Activated CD4-positive, alpha-beta memory T cell treated with anti-CD3 and anti-CD28 coated beads, Interleukin-2, amount 10 ng/mL, durations not matched to agents 7 days and 5 days (primary cell): ENCODE measurements around the gene EIF5B. TPM values are rescaled to one million over a fixed set of nuclear protein-coding genes. Genes with fewer than 3 reads are reported as not detected.

ENCODE experiments used
- CTCF ChIA-PET: fragments of 350-600 bp; sonication (Branson Sonifier 250); formaldehyde crosslinking; loops from one replicate; lab custom pipeline; 2021; ENCODE audit warnings: antibody characterized with exemption, inconsistent platforms; lab: Charles Lee
- POLR2A ChIA-PET: fragments of 350-600 bp; sonication (Branson Sonifier 250); formaldehyde crosslinking; loops from one replicate; lab custom pipeline; 2021; ENCODE audit warnings: antibody characterized with exemption; lab: Charles Lee
- DNase-seq: peaks from one replicate; pipeline ENCODE4 v3.0.0-alpha.2; 2020
- H3K27ac Mint-ChIP-seq: one replicate; pipeline ENCODE4 v1.8.0; 2021; ENCODE audit warnings: mild to moderate bottlenecking, mixed read lengths
- H3K27me3 Mint-ChIP-seq: one replicate; pipeline ENCODE4 v1.8.0; 2021; ENCODE audit warnings: mixed read lengths
- H3K36me3 Mint-ChIP-seq: one replicate; pipeline ENCODE4 v1.8.0; 2021; ENCODE audit warnings: low read depth, mixed read lengths
- H3K4me1 Mint-ChIP-seq: one replicate; pipeline ENCODE4 v1.8.0; 2021; ENCODE audit warnings: mixed read lengths
- H3K4me3 Mint-ChIP-seq: one replicate; pipeline ENCODE4 v1.8.0; 2021; ENCODE audit warnings: mild to moderate bottlenecking, mixed read lengths
- H3K9me3 Mint-ChIP-seq: one replicate; pipeline ENCODE4 v1.8.0; 2021; ENCODE audit warnings: mixed read lengths
- total RNA-seq, 2 experiments: library from RNA; stranded (reverse); gene quantifications; one replicate each; pipeline ENCODE4 v1.2.3, GENCODE V29; 2021

The EIF5B gene
- total RNA-seq, 2 experiments from 2014 or later: 37.3 to 38.3 TPM

GRCh38 chr2:99424371-99424770 lies 87.2 kb downstream of the EIF5B start:
- no peak for DNase-seq
- Mint-ChIP-seq H3K27me3 (no peaks in the 10 kb centered on the region), H3K4me3 (no peak overlapping the region), H3K4me1 (no peaks in the 10 kb centered on the region), H3K9me3 (no peaks in the 10 kb centered on the region), H3K36me3 (peaks cover 35% of the 10 kb centered on the region), H3K27ac (no peak overlapping the region)
- CTCF ChIA-PET: no interaction called here
- POLR2A ChIA-PET: no interaction called here

- ChIA-PET POLR2A (no interaction called here), CTCF (no interaction called here)
- DNase-seq: no peak
- Mint-ChIP-seq H3K27ac (no peak overlapping the region), H3K4me3 (no peak overlapping the region), H3K4me1 (no peaks in the 10 kb centered on the region), H3K9me3 (no peaks in the 10 kb centered on the region), H3K27me3 (no peaks in the 10 kb centered on the region), H3K36me3 (peaks cover 30% of the 10 kb centered on the region)
Observed at GRCh38 chr2:99425022-99425421, 87.8 kb downstream of the EIF5B start.

GRCh38 chr2:99430614-99431291 lies 93.6 kb downstream of the EIF5B start:
- ChIA-PET CTCF (no interaction called here), POLR2A (no interaction called here)
- no peaks in the 10 kb centered on the region for H3K27me3 Mint-ChIP-seq
- H3K4me3 Mint-ChIP-seq: no peak overlapping the region
- no peak overlapping the region for H3K27ac Mint-ChIP-seq
- no peaks in the 10 kb centered on the region for H3K9me3 Mint-ChIP-seq
- H3K36me3 Mint-ChIP-seq: peaks cover 22% of the 10 kb centered on the region
- DNase-seq: no peak
- H3K4me1 Mint-ChIP-seq: peaks cover 12% of the 10 kb centered on the region

GRCh38 chr2:99431587-99432275 lies 94.5 kb downstream of the EIF5B start:
- CTCF ChIA-PET: no interaction called here
- H3K36me3 Mint-ChIP-seq: peaks cover 22% of the 10 kb centered on the region
- no peaks in the 10 kb centered on the region for H3K27me3 Mint-ChIP-seq
- H3K27ac Mint-ChIP-seq: no peak overlapping the region
- H3K4me3 Mint-ChIP-seq: no peak overlapping the region
- POLR2A ChIA-PET: no interaction called here
- no peak for DNase-seq
- no peaks in the 10 kb centered on the region for H3K9me3 Mint-ChIP-seq
- peaks cover 12% of the 10 kb centered on the region for H3K4me1 Mint-ChIP-seq

GRCh38 chr2:99433340-99433739 lies 96.2 kb downstream of the EIF5B start:
- CTCF ChIA-PET: no interaction called here
- POLR2A ChIA-PET: no interaction called here
- Mint-ChIP-seq H3K27me3 (no peaks in the 10 kb centered on the region), H3K4me1 (peaks cover 12% of the 10 kb centered on the region), H3K9me3 (no peaks in the 10 kb centered on the region), H3K4me3 (no peak overlapping the region), H3K36me3 (peaks cover 11% of the 10 kb centered on the region), H3K27ac (no peak overlapping the region)
- DNase-seq: no peak

GRCh38 chr2:99436874-99437273 lies 99.7 kb downstream of the EIF5B start:
- H3K36me3 Mint-ChIP-seq: peaks cover 8% of the 10 kb centered on the region

GRCh38 chr2:99439971-99440505 lies 102.8 kb downstream of the EIF5B start:
- Mint-ChIP-seq H3K27me3 (no peaks in the 10 kb centered on the region), H3K36me3 (peaks cover 10% of the 10 kb centered on the region), H3K4me3 (no peak overlapping the region), H3K4me1 (peaks cover 8% of the 10 kb centered on the region), H3K27ac (no peak overlapping the region), H3K9me3 (no peaks in the 10 kb centered on the region)
- POLR2A ChIA-PET: no interaction called here
- DNase-seq: no peak
- CTCF ChIA-PET: no interaction called here

More at GRCh38 chr2:99436874-99437273, 99.7 kb downstream of the EIF5B start:
- Mint-ChIP-seq H3K9me3 (no peaks in the 10 kb centered on the region), H3K4me1 (peaks cover 7% of the 10 kb centered on the region), H3K27ac (no peak overlapping the region), H3K4me3 (no peak overlapping the region), H3K27me3 (no peaks in the 10 kb centered on the region)
- ChIA-PET CTCF (no interaction called here), POLR2A (no interaction called here)
- DNase-seq: no peak

- DNase-seq: no peak
- POLR2A ChIA-PET: no interaction called here
- H3K4me3 Mint-ChIP-seq: no peak overlapping the region
Observed at GRCh38 chr2:99442837-99443236, 105.6 kb downstream of the EIF5B start.

GRCh38 chr2:99444222-99444621 lies 107.0 kb downstream of the EIF5B start:
- Mint-ChIP-seq H3K4me3 (no peak overlapping the region), H3K27ac (no peak overlapping the region), H3K9me3 (no peaks in the 10 kb centered on the region), H3K4me1 (peaks cover 8% of the 10 kb centered on the region), H3K27me3 (no peaks in the 10 kb centered on the region), H3K36me3 (peaks cover 20% of the 10 kb centered on the region)
- ChIA-PET CTCF (no interaction called here), POLR2A (no interaction called here)
- DNase-seq: no peak

More at GRCh38 chr2:99442837-99443236, 105.6 kb downstream of the EIF5B start:
- CTCF ChIA-PET: no interaction called here
- H3K27ac Mint-ChIP-seq: no peak overlapping the region
- H3K36me3 Mint-ChIP-seq: peaks cover 16% of the 10 kb centered on the region
- no peaks in the 10 kb centered on the region for H3K9me3 Mint-ChIP-seq
- peaks cover 8% of the 10 kb centered on the region for H3K4me1 Mint-ChIP-seq
- no peaks in the 10 kb centered on the region for H3K27me3 Mint-ChIP-seq

- H3K4me3 Mint-ChIP-seq: no peak overlapping the region
- peaks cover 20% of the 10 kb centered on the region for H3K36me3 Mint-ChIP-seq
- ChIA-PET CTCF (no interaction called here), POLR2A (no interaction called here)
- no peaks in the 10 kb centered on the region for H3K9me3 Mint-ChIP-seq
- DNase-seq: no peak
- H3K27me3 Mint-ChIP-seq: no peaks in the 10 kb centered on the region
- H3K4me1 Mint-ChIP-seq: peaks cover 4% of the 10 kb centered on the region
- no peak overlapping the region for H3K27ac Mint-ChIP-seq
Observed at GRCh38 chr2:99445065-99445464, 107.9 kb downstream of the EIF5B start.

- no peak overlapping the region for H3K4me3 Mint-ChIP-seq
- no peak for DNase-seq
- H3K4me1 Mint-ChIP-seq: peaks cover 3% of the 10 kb centered on the region
- H3K27ac Mint-ChIP-seq: no peak overlapping the region
- ChIA-PET POLR2A (no interaction called here), CTCF (no interaction called here)
- H3K9me3 Mint-ChIP-seq: no peaks in the 10 kb centered on the region
- H3K36me3 Mint-ChIP-seq: peaks cover 29% of the 10 kb centered on the region
- H3K27me3 Mint-ChIP-seq: no peaks in the 10 kb centered on the region
Observed at GRCh38 chr2:99448556-99448955, 111.4 kb downstream of the EIF5B start.

- Mint-ChIP-seq H3K36me3 (peaks cover 34% of the 10 kb centered on the region), H3K4me1 (peaks cover 2% of the 10 kb centered on the region), H3K27ac (no peak overlapping the region), H3K27me3 (no peaks in the 10 kb centered on the region), H3K9me3 (no peaks in the 10 kb centered on the region), H3K4me3 (no peak overlapping the region)
- ChIA-PET CTCF (no interaction called here), POLR2A (no interaction called here)
- no peak for DNase-seq
Observed at GRCh38 chr2:99450199-99450598, 113.0 kb downstream of the EIF5B start.
